NK-92 (cell line): ENCODE data around the gene DUSP8.

Source experiments
- DNase-seq: peaks from one replicate; lab custom pipeline; 2025; ENCODE audit not compliant: unreplicated experiment; lab: John Stamatoyannopoulos, UW

Gene DUSP8

GRCh38 chr11:1566381-1567051, 5.6 kb downstream of the DUSP8 start:
- DNase-seq, result no peak

- no peak for DNase-seq
Observed at GRCh38 chr11:1565904-1566247, 6.2 kb downstream of the DUSP8 start.

- no peak for DNase-seq
Observed at GRCh38 chr11:1565173-1565903, 6.7 kb downstream of the DUSP8 start.

- no peak for DNase-seq
Observed at GRCh38 chr11:1564535-1565172, 7.4 kb downstream of the DUSP8 start.

- no peak for DNase-seq
Observed at GRCh38 chr11:1563697-1564534, 8.2 kb downstream of the DUSP8 start.

- DNase-seq, result no peak
Observed at GRCh38 chr11:1563149-1563638, 8.9 kb downstream of the DUSP8 start.

- DNase-seq, result no peak
Observed at GRCh38 chr11:1562469-1563148, 9.5 kb downstream of the DUSP8 start.

GRCh38 chr11:1561955-1562354, 10.1 kb downstream of the DUSP8 start:
- no peak for DNase-seq

- DNase-seq, result no peak
Observed at GRCh38 chr11:1561266-1561665, 10.8 kb downstream of the DUSP8 start.

- DNase-seq, result no peak
Observed at GRCh38 chr11:1560649-1561251, 11.3 kb downstream of the DUSP8 start.

- DNase-seq, result no peak
Observed at GRCh38 chr11:1560002-1560648, 11.9 kb downstream of the DUSP8 start.

- no peak for DNase-seq
Observed at GRCh38 chr11:1559111-1559951, 12.7 kb downstream of the DUSP8 start.

GRCh38 chr11:1558775-1559110, 13.3 kb downstream of the DUSP8 start:
- no peak for DNase-seq

- no peak for DNase-seq
Observed at GRCh38 chr11:1557904-1558774, 13.9 kb downstream of the DUSP8 start.

- DNase-seq, result no peak
Observed at GRCh38 chr11:1557051-1557884, 14.8 kb downstream of the DUSP8 start.

- DNase-seq, result no peak
Observed at GRCh38 chr11:1556278-1556902, 15.7 kb downstream of the DUSP8 start.

GRCh38 chr11:1555713-1556153, 16.3 kb downstream of the DUSP8 start:
- DNase-seq, result no peak
